ENCODE data around the gene CXCR3. TPM values are rescaled to one million over a fixed set of nuclear protein-coding genes. Genes with fewer than 3 reads are reported as not detected.

The CXCR3 gene
- total and polyA plus RNA-seq, 10 of the 15 experiments (the other 5 are each of a cell fraction or from before 2014, with no cell fraction given), result 1.4 to 48.2 (median 15.7) TPM

DNA sequence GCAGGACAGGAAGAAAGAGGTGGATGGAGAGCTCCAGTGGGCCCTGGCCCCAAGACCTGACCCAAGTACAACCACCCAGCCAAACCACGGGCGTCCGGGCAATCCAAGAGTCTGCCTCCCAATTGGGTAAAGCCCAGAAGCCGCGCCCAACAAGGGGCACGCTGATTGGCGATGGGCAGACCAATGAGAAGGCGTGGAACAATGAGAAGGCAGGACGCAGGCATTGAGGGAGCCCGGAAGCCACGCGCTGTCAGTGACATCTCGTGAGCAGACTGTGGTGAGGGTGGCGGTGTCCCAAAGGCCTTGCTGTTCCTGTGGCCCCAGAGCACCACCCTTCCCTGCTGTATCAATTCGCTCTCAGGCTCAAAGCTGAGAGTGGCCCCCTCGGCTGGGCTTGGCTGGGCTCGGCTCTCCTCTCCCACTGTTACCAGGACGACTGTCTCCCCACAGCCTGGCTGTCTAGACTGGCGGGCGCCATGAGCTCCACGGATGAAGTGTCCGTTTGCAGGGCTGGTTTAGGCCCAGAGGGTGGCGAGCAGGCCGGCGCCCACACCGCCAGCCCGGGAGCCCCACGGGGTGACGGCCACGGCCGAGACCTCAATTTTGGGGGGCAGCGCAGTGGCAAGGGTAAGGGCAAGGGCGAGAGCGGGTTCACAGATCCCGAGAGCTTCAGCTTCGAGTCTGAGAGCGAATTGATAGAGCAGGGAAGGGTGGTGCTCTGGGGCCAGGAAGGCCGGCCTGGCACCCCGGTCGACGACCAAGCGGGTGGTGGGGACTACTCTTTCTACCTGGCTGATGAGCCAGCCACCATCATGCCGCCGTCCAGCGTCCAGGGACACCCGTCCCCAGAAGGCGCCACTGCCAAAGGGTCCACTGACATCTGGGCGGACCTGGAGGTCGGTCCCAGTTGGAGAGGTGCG, 49.3 kb upstream of the CXCR3 start, which contains the start of gene LOC101059915:
Gene LOC101059915, plus strand, starts transcription at position 219 of the 920 bp plus-strand sequence.
- no peak within 1 kb of the TSS for H2AFZ ChIP-seq (ENCODE audit: control insufficient read depth, low read depth, low read length)
- no peak for FAIRE-seq
- no peaks in the 10 kb centered on the region for H3K36me3 ChIP-seq (ENCODE audit: control insufficient read depth in 2 of 2, insufficient read depth in 2 of 2, low read length in 1 of 2)
- peaks cover 11% of the 10 kb centered on the region for H3K4me1 ChIP-seq (ENCODE audit: control insufficient read depth, insufficient read depth, low read length)
- SMC1A ChIA-PET (ENCODE audit: uncharacterized antibody, unreplicated experiment), result interaction anchor here (0.6 kb wide), 1 partner anchor 229 kb away, joined by 4 read pairs; no protein-coding TSS in a partner anchor
- no peaks in the 10 kb centered on the region; the same call in 2 of the 3 replicates for H3K9me3 ChIP-seq (replicated peaks; ENCODE audit: control insufficient read depth, insufficient read depth, low read length)
- intact Hi-C loops (cut with micrococcal nuclease; ENCODE audit: unreplicated experiment), result no loop called here
- H4K20me1 ChIP-seq (ENCODE audit: control insufficient read depth, insufficient read depth), result no peaks in the 10 kb centered on the region
- no peak within 1 kb of the TSS for H3K4me2 ChIP-seq (ENCODE audit: control insufficient read depth, insufficient read depth)
- ATAC-seq, result no peak
- H3K4me3 ChIP-seq, result no peak within 1 kb of the TSS
- RAD21 ChIA-PET (ENCODE audit: unreplicated experiment), result no interaction called here
- BruUV-seq (replicated peaks), result no TSS peak
- 64% methylated on average over 48 of the region's 50 CpGs for WGBS (ENCODE audit: insufficient coverage, insufficient replicate concordance, low lambda C conversion rate, missing lambda C conversion rate)
- DNase-seq (ENCODE audit: low read depth, low spot score), result no peak
- POLR2A ChIA-PET, result no interaction called here
- H3K27ac ChIP-seq (ENCODE audit: control insufficient read depth, insufficient read depth), result no peak within 1 kb of the TSS
- no peak within 1 kb of the TSS for H3K9ac ChIP-seq (ENCODE audit: control insufficient read depth, insufficient read depth, low read length)
- H3K27me3 ChIP-seq (replicated peaks in 1 of 2; ENCODE audit: control insufficient read depth in 2 of 2, insufficient read depth in 2 of 2, low read length in 1 of 2), result no peaks in the 10 kb centered on the region; a peak in 1 of 4 replicates
- TF ChIP-seq, protein P1, sequence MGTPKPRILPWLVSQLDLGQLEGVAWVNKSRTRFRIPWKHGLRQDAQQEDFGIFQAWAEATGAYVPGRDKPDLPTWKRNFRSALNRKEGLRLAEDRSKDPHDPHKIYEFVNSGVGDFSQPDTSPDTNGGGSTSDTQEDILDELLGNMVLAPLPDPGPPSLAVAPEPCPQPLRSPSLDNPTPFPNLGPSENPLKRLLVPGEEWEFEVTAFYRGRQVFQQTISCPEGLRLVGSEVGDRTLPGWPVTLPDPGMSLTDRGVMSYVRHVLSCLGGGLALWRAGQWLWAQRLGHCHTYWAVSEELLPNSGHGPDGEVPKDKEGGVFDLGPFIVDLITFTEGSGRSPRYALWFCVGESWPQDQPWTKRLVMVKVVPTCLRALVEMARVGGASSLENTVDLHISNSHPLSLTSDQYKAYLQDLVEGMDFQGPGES (IDR thresholded peaks at IDR 0.05), result no peak
- in situ Hi-C loops (cut with MboI), result loop anchor here (25.0 kb wide), 2 partner anchors 195 to 880 kb away; no protein-coding TSS in a partner anchor
- CTCF ChIA-PET, result no interaction called here
- no peaks in the 10 kb centered on the region for H3K79me2 ChIP-seq (ENCODE audit: control insufficient read depth, insufficient read depth, low read length)
